Panc1 (cell line): ENCODE results near the gene ZNF691.

Source experiments
- POLR2AphosphoS5 ChIP-seq: IDR thresholded peaks from 2 replicates; pipeline ENCODE4 v1.6.1; 2012; ENCODE audit warnings: mild to moderate bottlenecking, low read depth, low read length, moderate library complexity
- TF ChIP-seq, protein P1 (sequence below), 2 experiments: IDR thresholded peaks; 2 replicates each; pipeline ENCODE4 v1.6.1; 2011 to 2012; ENCODE audit warnings: low read depth in 2 of 2, control low read depth in 1 of 2, low read length in 1 of 2, mild to moderate bottlenecking in 1 of 2, moderate library complexity in 1 of 2; ENCODE audit not compliant: insufficient read depth in 1 of 2
- TF ChIP-seq, protein P2 (sequence below): fragments of 450-650 bp; IDR thresholded peaks from 2 replicates; pipeline ENCODE4 v1.5.1; 2017; ENCODE audit warnings: mild to moderate bottlenecking

- TF ChIP-seq, protein P1, sequence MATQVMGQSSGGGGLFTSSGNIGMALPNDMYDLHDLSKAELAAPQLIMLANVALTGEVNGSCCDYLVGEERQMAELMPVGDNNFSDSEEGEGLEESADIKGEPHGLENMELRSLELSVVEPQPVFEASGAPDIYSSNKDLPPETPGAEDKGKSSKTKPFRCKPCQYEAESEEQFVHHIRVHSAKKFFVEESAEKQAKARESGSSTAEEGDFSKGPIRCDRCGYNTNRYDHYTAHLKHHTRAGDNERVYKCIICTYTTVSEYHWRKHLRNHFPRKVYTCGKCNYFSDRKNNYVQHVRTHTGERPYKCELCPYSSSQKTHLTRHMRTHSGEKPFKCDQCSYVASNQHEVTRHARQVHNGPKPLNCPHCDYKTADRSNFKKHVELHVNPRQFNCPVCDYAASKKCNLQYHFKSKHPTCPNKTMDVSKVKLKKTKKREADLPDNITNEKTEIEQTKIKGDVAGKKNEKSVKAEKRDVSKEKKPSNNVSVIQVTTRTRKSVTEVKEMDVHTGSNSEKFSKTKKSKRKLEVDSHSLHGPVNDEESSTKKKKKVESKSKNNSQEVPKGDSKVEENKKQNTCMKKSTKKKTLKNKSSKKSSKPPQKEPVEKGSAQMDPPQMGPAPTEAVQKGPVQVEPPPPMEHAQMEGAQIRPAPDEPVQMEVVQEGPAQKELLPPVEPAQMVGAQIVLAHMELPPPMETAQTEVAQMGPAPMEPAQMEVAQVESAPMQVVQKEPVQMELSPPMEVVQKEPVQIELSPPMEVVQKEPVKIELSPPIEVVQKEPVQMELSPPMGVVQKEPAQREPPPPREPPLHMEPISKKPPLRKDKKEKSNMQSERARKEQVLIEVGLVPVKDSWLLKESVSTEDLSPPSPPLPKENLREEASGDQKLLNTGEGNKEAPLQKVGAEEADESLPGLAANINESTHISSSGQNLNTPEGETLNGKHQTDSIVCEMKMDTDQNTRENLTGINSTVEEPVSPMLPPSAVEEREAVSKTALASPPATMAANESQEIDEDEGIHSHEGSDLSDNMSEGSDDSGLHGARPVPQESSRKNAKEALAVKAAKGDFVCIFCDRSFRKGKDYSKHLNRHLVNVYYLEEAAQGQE (IDR thresholded peaks at IDR 0.05; ENCODE audit: insufficient read depth in 1 of 2, low read depth in 2 of 2, low read length in 1 of 2): no peak
- TF ChIP-seq, protein P2, sequence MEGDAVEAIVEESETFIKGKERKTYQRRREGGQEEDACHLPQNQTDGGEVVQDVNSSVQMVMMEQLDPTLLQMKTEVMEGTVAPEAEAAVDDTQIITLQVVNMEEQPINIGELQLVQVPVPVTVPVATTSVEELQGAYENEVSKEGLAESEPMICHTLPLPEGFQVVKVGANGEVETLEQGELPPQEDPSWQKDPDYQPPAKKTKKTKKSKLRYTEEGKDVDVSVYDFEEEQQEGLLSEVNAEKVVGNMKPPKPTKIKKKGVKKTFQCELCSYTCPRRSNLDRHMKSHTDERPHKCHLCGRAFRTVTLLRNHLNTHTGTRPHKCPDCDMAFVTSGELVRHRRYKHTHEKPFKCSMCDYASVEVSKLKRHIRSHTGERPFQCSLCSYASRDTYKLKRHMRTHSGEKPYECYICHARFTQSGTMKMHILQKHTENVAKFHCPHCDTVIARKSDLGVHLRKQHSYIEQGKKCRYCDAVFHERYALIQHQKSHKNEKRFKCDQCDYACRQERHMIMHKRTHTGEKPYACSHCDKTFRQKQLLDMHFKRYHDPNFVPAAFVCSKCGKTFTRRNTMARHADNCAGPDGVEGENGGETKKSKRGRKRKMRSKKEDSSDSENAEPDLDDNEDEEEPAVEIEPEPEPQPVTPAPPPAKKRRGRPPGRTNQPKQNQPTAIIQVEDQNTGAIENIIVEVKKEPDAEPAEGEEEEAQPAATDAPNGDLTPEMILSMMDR: no peak
- no peak; the same call in 1 of the 2 replicates for TF ChIP-seq POLR2AphosphoS5
Measured at GRCh38 chr1:42825036-42825851, 21.2 kb upstream of the ZNF691 start.
